Measurements from ENCODE around the gene EFNA5. TPM values are rescaled to one million over a fixed set of nuclear protein-coding genes. Genes with fewer than 3 reads are reported as not detected.

The EFNA5 gene
- total RNA-seq, 4 donors from 2014 or later, result 6.8 to 17.9 (median 11.5) TPM

- H3K27ac ChIP-seq, result no peak overlapping the region
- intact Hi-C loops (cut with DNase I), result no loop called here
- H3K27me3 ChIP-seq, result no peaks in the 10 kb centered on the region
- no peak for DNase-seq
- no peak for TF ChIP-seq CTCF (IDR thresholded peaks at IDR 0.05)
- no peak for TF ChIP-seq POLR2A (IDR thresholded peaks at IDR 0.05)
- H3K4me3 ChIP-seq, result no peak overlapping the region
- H3K36me3 ChIP-seq, result no peaks in the 10 kb centered on the region
- WGBS, 2 donors, result 76 to 83% methylated on average over 1 of the region's 1 CpG
- peaks cover 0 to 8% (median 0%) of the 10 kb centered on the region in 3 donors for H3K4me1 ChIP-seq
- H3K9me3 ChIP-seq, result no peaks in the 10 kb centered on the region
Measured at GRCh38 chr5:107413754-107414153, 257.0 kb downstream of the EFNA5 start.

- WGBS, 2 donors, result 88 to 94% methylated on average over 2 of the region's 2 CpGs
- intact Hi-C loops (cut with DNase I), result no loop called here
- Histone ChIP-seq H3K9me3 (no peaks in the 10 kb centered on the region), H3K36me3 (no peaks in the 10 kb centered on the region), H3K27ac (no peak overlapping the region), H3K4me3 (no peak overlapping the region), H3K27me3 (no peaks in the 10 kb centered on the region), H3K4me1 (peaks cover 0 to 21% (median 11%) of the 10 kb centered on the region in 3 donors)
- DNase-seq, result no peak
- TF ChIP-seq CTCF (IDR thresholded peaks at IDR 0.05) (no peak), POLR2A (IDR thresholded peaks at IDR 0.05) (no peak)
Measured at GRCh38 chr5:107408564-107408963, 262.2 kb downstream of the EFNA5 start.

GRCh38 chr5:107407713-107408298 is 262.9 kb downstream of the EFNA5 start:
- TF ChIP-seq POLR2A (IDR thresholded peaks at IDR 0.05) (no peak), CTCF (IDR thresholded peaks at IDR 0.05) (no peak)
- peaks cover 0 to 28% (median 16%) of the 10 kb centered on the region in 3 donors for H3K4me1 ChIP-seq
- no peaks in the 10 kb centered on the region for H3K36me3 ChIP-seq
- no peaks in the 10 kb centered on the region for H3K27me3 ChIP-seq
- no peak overlapping the region for H3K27ac ChIP-seq
- 80 to 99% methylated on average over 3 of the region's 3 CpGs for WGBS, 2 donors
- no peak overlapping the region for H3K4me3 ChIP-seq
- intact Hi-C loops (cut with DNase I), result no loop called here
- no peak for DNase-seq
- H3K9me3 ChIP-seq, result no peaks in the 10 kb centered on the region

GRCh38 chr5:107404595-107405374 is 266.0 kb downstream of the EFNA5 start:
- DNase-seq, result no peak
- no peak for TF ChIP-seq CTCF (IDR thresholded peaks at IDR 0.05)
- TF ChIP-seq POLR2A (IDR thresholded peaks at IDR 0.05), result no peak
- WGBS, 2 donors, result 44 to 51% methylated on average over 10 of the region's 10 CpGs
- intact Hi-C loops (cut with DNase I), result no loop called here
- H3K9me3 ChIP-seq, result no peaks in the 10 kb centered on the region
- peak overlapping the region; percentile 49 to 72 (median 60) for H3K27ac ChIP-seq
- H3K36me3 ChIP-seq, result no peaks in the 10 kb centered on the region
- H3K4me1 ChIP-seq, result peaks cover 0 to 54% (median 16%) of the 10 kb centered on the region in 3 donors
- H3K4me3 ChIP-seq, result no peak overlapping the region
- no peaks in the 10 kb centered on the region for H3K27me3 ChIP-seq

DNA sequence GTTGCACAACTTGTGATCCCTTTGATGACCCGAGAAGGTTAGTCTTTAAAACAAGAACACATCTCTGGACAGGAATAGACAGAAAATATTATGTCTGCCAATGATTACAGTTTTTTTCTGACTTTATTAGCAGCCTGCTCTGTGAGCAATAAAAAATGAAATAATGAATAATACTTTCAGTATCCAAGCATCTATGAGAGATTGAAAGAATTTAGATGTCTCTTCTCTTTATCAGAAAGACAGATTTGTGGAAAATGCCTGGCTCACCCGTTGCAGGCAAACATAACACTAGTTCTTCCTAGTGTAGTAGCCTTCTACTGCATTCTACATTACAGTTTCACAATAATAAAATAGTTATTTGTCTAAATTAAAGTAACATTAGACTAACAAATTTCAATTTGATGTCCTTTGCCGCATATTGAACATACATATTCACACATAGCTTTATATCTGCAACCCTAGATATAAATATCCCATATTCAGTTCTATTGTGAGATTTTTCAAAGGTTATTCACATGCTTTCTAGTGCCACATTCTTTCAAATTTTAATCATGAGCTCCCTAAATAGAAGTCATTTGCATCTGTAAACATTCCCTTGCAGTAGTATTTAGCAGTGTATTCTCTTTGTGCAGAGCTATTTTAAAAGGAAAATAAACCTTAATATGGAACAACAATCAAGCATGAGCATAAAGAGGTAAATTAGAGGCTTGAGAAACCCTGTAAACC is 267.3 kb downstream of the EFNA5 start:
- no peaks in the 10 kb centered on the region for H3K27me3 ChIP-seq
- H3K9me3 ChIP-seq, result no peaks in the 10 kb centered on the region
- DNase-seq, result no peak
- H3K4me3 ChIP-seq, result no peak overlapping the region
- no peak overlapping the region for H3K27ac ChIP-seq
- no peaks in the 10 kb centered on the region for H3K36me3 ChIP-seq
- peaks cover 0 to 63% (median 16%) of the 10 kb centered on the region in 3 donors for H3K4me1 ChIP-seq
- intact Hi-C loops (cut with DNase I), result no loop called here
- TF ChIP-seq CTCF (IDR thresholded peaks at IDR 0.05) (no peak), POLR2A (IDR thresholded peaks at IDR 0.05) (no peak)
- 46 to 52% methylated on average over 3 of the region's 3 CpGs for WGBS, 2 donors

All from esophagus squamous epithelium (tissue), 5 donors.